Stimulated activated naive CD8-positive, alpha-beta T cell treated with anti-CD3 and anti-CD28 coated beads, Interleukin-15, amount 100 ng/mL, for 72 hours (primary cell): Measurements from ENCODE around the gene RRAGA.
"Not testable (repeated sequence)": the region's sequence is repeated elsewhere in the genome, so short reads cannot be mapped to it uniquely, and the experiment has no call there.

ENCODE experiments used
- ATAC-seq: fragments of 150-1000 bp; cut with Tn5 transposase; 2 replicates; pipeline ENCODE4 v1.10.0; 2021; ENCODE audit warnings: mild to moderate bottlenecking, moderate library complexity
- DNase-seq, 2 donors: peaks; one replicate each; pipeline ENCODE4 v3.0.0; 2021 to 2022
- H3K27ac Mint-ChIP-seq, 2 donors: one replicate each; pipeline ENCODE4 v1.8.0; 2022; ENCODE audit warnings: mild to moderate bottlenecking in 2 of 2, mixed read lengths in 2 of 2, moderate library complexity in 2 of 2
- H3K27me3 Mint-ChIP-seq: one replicate; pipeline ENCODE4 v1.8.0; 2022; ENCODE audit warnings: mixed read lengths
- H3K4me1 Mint-ChIP-seq: one replicate; pipeline ENCODE4 v1.8.0; 2022; ENCODE audit warnings: mild to moderate bottlenecking, mixed read lengths
- H3K4me3 Mint-ChIP-seq, 2 donors: one replicate each; pipeline ENCODE4 v1.8.0; 2022; ENCODE audit warnings: mild to moderate bottlenecking in 2 of 2, mixed read lengths in 2 of 2, moderate library complexity in 1 of 2
- H3K9me3 Mint-ChIP-seq, 2 donors: one replicate each; pipeline ENCODE4 v1.8.0; 2022; ENCODE audit warnings: mixed read lengths in 2 of 2

Gene RRAGA

GRCh38 chr9:19048966-19049916 lies at the start of gene RRAGA:
Gene RRAGA (plus strand): TSS chr9:19049427. CDS start chr9:19049660, 233 bp downstream.
- ATAC-seq = peak; percentile 92
- Mint-ChIP-seq H3K9me3 (no peaks in the 10 kb centered on the region), H3K27me3 (no peaks in the 10 kb centered on the region), H3K4me3 (peak within 1 kb of the TSS; percentile 87 to 95), H3K4me1 (peaks cover 34% of the 10 kb centered on the region), H3K27ac (peak within 1 kb of the TSS; percentile 97)
- peak; percentile 96 for DNase-seq

DNA sequence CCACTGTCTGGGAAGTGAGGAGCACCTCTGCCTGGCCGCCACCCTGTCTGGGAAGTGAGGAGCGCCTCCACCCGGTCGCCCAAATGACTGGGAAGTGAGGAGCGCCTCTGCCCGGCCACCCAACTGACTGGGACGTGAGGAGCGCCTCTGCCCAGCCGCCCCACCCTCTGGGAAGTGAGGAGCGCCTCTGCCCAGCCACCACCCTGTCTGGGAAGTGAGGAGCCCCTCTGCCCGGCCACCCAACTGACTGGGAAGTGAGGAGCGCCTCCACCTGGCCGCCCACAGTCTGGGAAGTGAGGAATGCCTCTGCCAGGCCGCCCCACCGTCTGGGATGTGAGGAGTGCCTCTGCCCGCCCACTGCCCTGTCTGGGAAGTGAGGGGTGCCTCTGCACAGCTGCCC lies 49.1 kb upstream of the RRAGA start:
- H3K4me3 Mint-ChIP-seq = no peak overlapping the region
- no peaks in the 10 kb centered on the region for H3K27me3 Mint-ChIP-seq
- no peak for DNase-seq
- no peak overlapping the region for H3K27ac Mint-ChIP-seq
- no peaks in the 10 kb centered on the region for H3K4me1 Mint-ChIP-seq
- no peak for ATAC-seq
- H3K9me3 Mint-ChIP-seq = peaks cover 4 to 35% of the 10 kb centered on the region in 2 donors

- Mint-ChIP-seq H3K4me3 (no peak overlapping the region), H3K27me3 (no peaks in the 10 kb centered on the region), H3K27ac (no peak overlapping the region), H3K9me3 (no peaks in the 10 kb centered on the region), H3K4me1 (no peaks in the 10 kb centered on the region)
- no peak for ATAC-seq
- DNase-seq = no peak
These were observed 39.7 kb upstream of the RRAGA start for GRCh38 chr9:19009391-19009965.

- no peak for ATAC-seq
- Mint-ChIP-seq H3K9me3 (no peaks in the 10 kb centered on the region), H3K27me3 (peaks cover 12% of the 10 kb centered on the region), H3K4me3 (no peak overlapping the region), H3K4me1 (no peaks in the 10 kb centered on the region), H3K27ac (no peak overlapping the region)
- DNase-seq = no peak
These were observed 31.0 kb upstream of the RRAGA start for GRCh38 chr9:19018201-19018600.

DNA sequence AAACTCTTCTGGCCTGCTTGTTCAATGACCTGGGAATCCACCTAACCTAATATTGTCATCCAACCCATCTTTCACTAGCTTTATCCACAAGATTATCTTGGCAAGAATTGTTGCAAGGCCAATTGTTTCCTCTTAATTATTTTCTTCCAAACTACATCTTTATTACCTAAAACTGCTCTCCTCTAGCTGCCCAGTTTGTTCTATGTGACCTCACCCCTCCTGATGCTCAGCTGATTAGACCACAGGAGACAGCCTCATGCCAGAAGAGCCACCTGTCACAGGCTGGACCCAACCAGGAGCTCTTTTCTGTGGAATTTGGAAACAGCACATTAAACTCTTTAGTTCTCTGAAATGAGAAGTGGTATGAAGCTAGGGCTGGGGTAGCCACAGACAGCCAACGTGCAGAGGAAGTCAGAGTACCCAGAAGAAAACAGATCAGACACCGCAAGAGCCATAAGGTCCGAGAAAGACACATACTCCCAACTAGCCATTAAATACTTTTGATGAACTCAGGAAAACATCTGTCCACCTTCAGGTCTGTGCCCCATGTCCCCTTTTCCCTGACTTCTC lies 28.3 kb upstream of the RRAGA start:
- Mint-ChIP-seq H3K9me3 (no peaks in the 10 kb centered on the region), H3K27ac (no peak overlapping the region), H3K27me3 (peaks cover 20% of the 10 kb centered on the region), H3K4me3 (no peak overlapping the region), H3K4me1 (no peaks in the 10 kb centered on the region)
- ATAC-seq = no peak
- no peak for DNase-seq

DNA sequence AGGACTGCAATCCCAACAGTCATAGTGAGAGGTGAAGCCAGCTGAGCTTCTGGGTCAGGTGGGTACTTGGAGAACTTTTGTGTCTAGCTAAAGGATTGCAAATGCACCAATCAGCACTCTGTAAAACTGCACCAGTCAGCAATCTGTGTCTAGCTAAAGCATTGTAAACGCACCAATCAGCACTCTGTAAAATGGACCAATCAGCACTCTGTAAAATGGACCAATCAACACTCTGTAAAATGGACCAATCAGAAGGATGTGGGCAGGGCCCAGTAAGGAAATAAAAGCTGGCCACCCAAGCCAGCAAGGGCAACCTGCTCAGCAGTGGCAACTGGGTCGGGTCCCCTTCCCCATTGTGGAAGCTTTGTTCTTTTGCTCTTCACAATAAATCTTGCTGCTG lies 27.6 kb upstream of the RRAGA start:
- DNase-seq, H3K9me3 Mint-ChIP-seq, H3K4me1 Mint-ChIP-seq, H3K4me3 Mint-ChIP-seq, H3K27ac Mint-ChIP-seq, ATAC-seq: not testable (repeated sequence)
- H3K27me3 Mint-ChIP-seq = peaks cover 20% of the 10 kb centered on the region

GRCh38 chr9:19022206-19022605 lies 27.0 kb upstream of the RRAGA start:
- Mint-ChIP-seq H3K27ac (no peak overlapping the region), H3K4me3 (no peak overlapping the region), H3K4me1 (peaks cover 12% of the 10 kb centered on the region), H3K27me3 (peaks cover 20% of the 10 kb centered on the region), H3K9me3 (no peaks in the 10 kb centered on the region)
- DNase-seq = no peak
- ATAC-seq = no peak

- no peak overlapping the region for H3K4me3 Mint-ChIP-seq
- H3K9me3 Mint-ChIP-seq = no peaks in the 10 kb centered on the region
- peaks cover 20% of the 10 kb centered on the region for H3K27me3 Mint-ChIP-seq
- DNase-seq (no peak), ATAC-seq (no peak)
- H3K4me1 Mint-ChIP-seq = peaks cover 12% of the 10 kb centered on the region
- no peak overlapping the region for H3K27ac Mint-ChIP-seq
These were observed 26.1 kb upstream of the RRAGA start for GRCh38 chr9:19023078-19023477.

DNA sequence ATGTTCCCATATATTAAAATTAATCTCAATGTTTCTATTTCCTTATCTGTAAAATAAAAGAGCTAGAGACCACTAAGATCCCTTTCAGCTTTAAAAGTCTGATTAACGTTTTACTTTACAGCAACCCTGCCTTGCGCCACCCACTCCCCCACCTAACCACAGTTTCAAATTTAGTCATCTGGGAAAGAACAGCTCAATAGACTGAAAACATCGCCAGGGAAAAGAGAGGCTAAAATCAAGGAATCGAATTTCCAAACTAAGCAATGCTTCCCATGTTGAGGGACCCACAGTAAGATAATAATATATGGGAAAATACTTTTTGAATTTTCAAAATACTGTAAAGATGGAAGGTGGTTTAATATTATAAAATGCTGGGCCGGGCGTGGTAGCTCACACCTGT lies 22.9 kb upstream of the RRAGA start:
- peaks cover 19% of the 10 kb centered on the region for H3K27me3 Mint-ChIP-seq
- DNase-seq (peak in 1 of 2 donors; percentile 17), ATAC-seq (no peak)
- no peak overlapping the region for H3K27ac Mint-ChIP-seq
- H3K4me1 Mint-ChIP-seq = peaks cover 12% of the 10 kb centered on the region
- H3K4me3 Mint-ChIP-seq = no peak overlapping the region
- H3K9me3 Mint-ChIP-seq = no peaks in the 10 kb centered on the region

- H3K27me3 Mint-ChIP-seq = peaks cover 15% of the 10 kb centered on the region
- peaks cover 12% of the 10 kb centered on the region for H3K4me1 Mint-ChIP-seq
- H3K4me3 Mint-ChIP-seq = no peak overlapping the region
- H3K27ac Mint-ChIP-seq = no peak overlapping the region
- ATAC-seq (no peak), DNase-seq (no peak)
- H3K9me3 Mint-ChIP-seq = no peaks in the 10 kb centered on the region
These were observed 21.4 kb upstream of the RRAGA start for GRCh38 chr9:19027825-19028224.

- peak; percentile 47 for ATAC-seq
- H3K4me3 Mint-ChIP-seq = no peak overlapping the region
These were observed 20.3 kb upstream of the RRAGA start for GRCh38 chr9:19028835-19029451.

DNA sequence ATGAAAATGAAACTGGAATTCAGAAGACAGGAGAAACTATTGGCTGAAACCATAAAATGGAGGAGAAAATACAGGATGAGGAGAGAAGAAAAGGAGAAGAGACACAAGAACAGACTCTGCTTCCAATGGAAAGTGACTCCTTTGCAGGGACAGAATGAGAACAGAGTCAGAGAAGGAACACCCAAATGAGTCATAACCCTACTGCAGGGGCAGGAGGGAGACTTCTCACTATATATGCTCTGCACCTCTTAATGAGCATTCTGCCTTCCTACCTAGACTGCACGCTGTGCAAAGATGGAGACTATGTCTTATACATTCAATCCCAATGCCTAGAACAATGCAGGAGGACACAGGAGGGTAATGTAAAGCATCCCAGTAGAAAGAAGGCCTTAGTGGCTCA lies 18.3 kb upstream of the RRAGA start:
- Mint-ChIP-seq H3K27me3 (peaks cover 7% of the 10 kb centered on the region), H3K4me1 (peaks cover 12% of the 10 kb centered on the region), H3K9me3 (no peaks in the 10 kb centered on the region), H3K4me3 (no peak overlapping the region), H3K27ac (no peak overlapping the region)
- no peak for DNase-seq
- peak; percentile 45 for ATAC-seq

More at GRCh38 chr9:19028835-19029451, 20.3 kb upstream of the RRAGA start:
- Mint-ChIP-seq H3K27ac (no peak overlapping the region), H3K9me3 (no peaks in the 10 kb centered on the region), H3K27me3 (peaks cover 7% of the 10 kb centered on the region), H3K4me1 (peaks cover 12% of the 10 kb centered on the region)
- peak; percentile 15 to 26 for DNase-seq

GRCh38 chr9:19032406-19032805 lies 16.8 kb upstream of the RRAGA start:
- Mint-ChIP-seq H3K27me3 (peaks cover 7% of the 10 kb centered on the region), H3K9me3 (no peaks in the 10 kb centered on the region), H3K4me1 (no peaks in the 10 kb centered on the region), H3K27ac (no peak overlapping the region), H3K4me3 (no peak overlapping the region)
- DNase-seq (no peak), ATAC-seq (no peak)

GRCh38 chr9:19033015-19033414 lies 16.2 kb upstream of the RRAGA start, which contains the start of gene SAXO1:
Gene SAXO1 (minus strand): TSS chr9:19033209. CDS start chr9:19032908, 301 bp downstream.
- no peak for DNase-seq
- H3K4me1 Mint-ChIP-seq = no peaks in the 10 kb centered on the region
- H3K9me3 Mint-ChIP-seq = no peaks in the 10 kb centered on the region
- ATAC-seq = peak; percentile 31
- H3K27ac Mint-ChIP-seq = no peak within 1 kb of the TSS
- no peak within 1 kb of the TSS for H3K4me3 Mint-ChIP-seq
- H3K27me3 Mint-ChIP-seq = peaks cover 7% of the 10 kb centered on the region

- DNase-seq (no peak), ATAC-seq (no peak)
- no peak overlapping the region for H3K27ac Mint-ChIP-seq
- H3K27me3 Mint-ChIP-seq = no peaks in the 10 kb centered on the region
- no peak overlapping the region for H3K4me3 Mint-ChIP-seq
- no peaks in the 10 kb centered on the region for H3K9me3 Mint-ChIP-seq
- no peaks in the 10 kb centered on the region for H3K4me1 Mint-ChIP-seq
These were observed 12.6 kb upstream of the RRAGA start for GRCh38 chr9:19036611-19037010.
